GM19463 (cell line): ENCODE data around the gene PLXNA1.

ENCODE experiments used
- ATAC-seq: cut with Tn5 transposase; IDR thresholded peaks from one replicate; pipeline ENCODE4 v1.9.1; 2021; ENCODE audit warnings: mild to moderate bottlenecking, moderate library complexity; ENCODE audit not compliant: unreplicated experiment

PLXNA1 gene

GRCh38 chr3:126964950-126965349 lies 18.0 kb upstream of the PLXNA1 start:
- no peak for ATAC-seq

GRCh38 chr3:126965526-126966080 lies 17.3 kb upstream of the PLXNA1 start:
- ATAC-seq: no peak

- ATAC-seq: no peak
These were observed 15.5 kb upstream of the PLXNA1 start for GRCh38 chr3:126967386-126967785.

- no peak for ATAC-seq
These were observed 14.2 kb upstream of the PLXNA1 start for GRCh38 chr3:126968391-126969390.

GRCh38 chr3:126969586-126969985 lies 13.3 kb upstream of the PLXNA1 start:
- no peak for ATAC-seq

- no peak for ATAC-seq
These were observed 12.8 kb upstream of the PLXNA1 start for GRCh38 chr3:126970101-126970500.

- ATAC-seq: no peak
These were observed 12.0 kb upstream of the PLXNA1 start for GRCh38 chr3:126970921-126971320.

GRCh38 chr3:126971891-126972351 lies 11.0 kb upstream of the PLXNA1 start:
- peak; percentile 48 for ATAC-seq

- ATAC-seq: no peak
These were observed 10.0 kb upstream of the PLXNA1 start for GRCh38 chr3:126972866-126973265.

- ATAC-seq: no peak
These were observed 9.1 kb upstream of the PLXNA1 start for GRCh38 chr3:126973814-126974213.

GRCh38 chr3:126974756-126975155 lies 8.2 kb upstream of the PLXNA1 start:
- no peak for ATAC-seq

GRCh38 chr3:126976906-126977305 lies 6.0 kb upstream of the PLXNA1 start:
- no peak for ATAC-seq

- ATAC-seq: no peak
These were observed 5.1 kb upstream of the PLXNA1 start for GRCh38 chr3:126977821-126978220.

GRCh38 chr3:126978291-126978690 lies 4.6 kb upstream of the PLXNA1 start:
- ATAC-seq: no peak

- ATAC-seq: no peak
These were observed 3.8 kb upstream of the PLXNA1 start for GRCh38 chr3:126979046-126979628.

GRCh38 chr3:126980266-126980811 lies 2.6 kb upstream of the PLXNA1 start:
- no peak for ATAC-seq

- ATAC-seq: peak; percentile 32
These were observed 817 bp upstream of the PLXNA1 start for GRCh38 chr3:126982126-126982470.

- no peak for ATAC-seq
These were observed 349 bp downstream of the PLXNA1 start for GRCh38 chr3:126983276-126983652.

GRCh38 chr3:126983653-126984390 lies 907 bp downstream of the PLXNA1 start:
- ATAC-seq: no peak

GRCh38 chr3:126984391-126985131 lies 1.6 kb downstream of the PLXNA1 start:
- ATAC-seq: no peak
